GM23338 (cell line): ENCODE measurements around the gene POTEC. TPM values are rescaled to one million over a fixed set of nuclear protein-coding genes. Genes with fewer than 3 reads are reported as not detected.
"Not testable (repeated sequence)": the region's sequence is repeated elsewhere in the genome, so short reads cannot be mapped to it uniquely, and the experiment has no call there.

ENCODE experiments used
- ATAC-seq: fragments of 200-7000 bp; cut with Tn5 transposase; 3 replicates; pipeline ENCODE4 v1.9.1; 2020
- DNase-seq: peaks from one replicate; pipeline ENCODE4 v3.0.0-alpha.2; 2015; ENCODE audit warnings: low spot score
- H2AFZ ChIP-seq: fragments of 200-600 bp; sonication (generic); 2 replicates; pipeline ENCODE4 v1.8.0; 2016; ENCODE audit warnings: antibody characterized with exemption, mild to moderate bottlenecking, moderate library complexity
- H3F3A ChIP-seq: fragments of 200-600 bp; sonication (generic); replicated peaks from 2 replicates; pipeline ENCODE4 v1.8.0; 2017; ENCODE audit warnings: antibody characterized with exemption, mixed run types, low read depth
- H3K27ac ChIP-seq: fragments of 200-600 bp; sonication (generic); 2 replicates; pipeline ENCODE4 v1.6.1; 2016; ENCODE audit warnings: low read depth
- H3K27me3 ChIP-seq: fragments of 200-600 bp; sonication (generic); 2 replicates; pipeline ENCODE4 v1.8.0; 2016; ENCODE audit warnings: mild to moderate bottlenecking, mixed run types, moderate library complexity; ENCODE audit not compliant: insufficient read depth
- H3K36me3 ChIP-seq: fragments of 200-600 bp; sonication (generic); 2 replicates; pipeline ENCODE4 v1.8.0; 2016; ENCODE audit warnings: mild to moderate bottlenecking; ENCODE audit not compliant: insufficient read depth
- H3K4me1 ChIP-seq: fragments of 200-600 bp; sonication (generic); 2 replicates; pipeline ENCODE4 v1.8.0; 2016; ENCODE audit warnings: mild to moderate bottlenecking, moderate library complexity; ENCODE audit not compliant: insufficient read depth
- H3K4me2 ChIP-seq: fragments of 200-600 bp; sonication (generic); 2 replicates; pipeline ENCODE4 v1.7.1; 2017; ENCODE audit warnings: mixed run types
- H3K4me3 ChIP-seq: fragments of 200-600 bp; sonication (generic); 2 replicates; pipeline ENCODE4 v1.6.1; 2016; ENCODE audit warnings: mixed run types
- H3K79me2 ChIP-seq: fragments of 200-600 bp; sonication (generic); replicated peaks from 2 replicates; pipeline ENCODE4 v1.8.0; 2017; ENCODE audit warnings: mild to moderate bottlenecking; ENCODE audit not compliant: insufficient read depth
- H3K9me2 ChIP-seq: fragments of 200-600 bp; sonication (generic); 2 replicates; pipeline ENCODE4 v1.8.0; 2017; ENCODE audit not compliant: insufficient read depth
- H4K20me1 ChIP-seq: fragments of 200-600 bp; sonication (generic); replicated peaks from 2 replicates; pipeline ENCODE4 v1.8.0; 2017; ENCODE audit warnings: mild to moderate bottlenecking; ENCODE audit not compliant: insufficient read depth
- H3K27ac Mint-ChIP-seq: 2 replicates; pipeline ENCODE4 v1.8.0; 2020; ENCODE audit warnings: inconsistent platforms, mild to moderate bottlenecking, moderate library complexity, mixed read lengths
- H3K27me3 Mint-ChIP-seq: 3 replicates; pipeline ENCODE4 v1.8.0; 2022; ENCODE audit warnings: low read depth, mild to moderate bottlenecking, moderate library complexity, mixed read lengths, inconsistent platforms; ENCODE audit not compliant: insufficient read depth, poor library complexity
- H3K36me3 Mint-ChIP-seq: 3 replicates; pipeline ENCODE4 v1.8.0; 2021; ENCODE audit warnings: low read depth, mild to moderate bottlenecking, inconsistent platforms, moderate library complexity, mixed read lengths
- H3K4me1 Mint-ChIP-seq: 3 replicates; pipeline ENCODE4 v1.8.0; 2020; ENCODE audit warnings: mild to moderate bottlenecking, inconsistent platforms, mixed read lengths
- H3K4me3 Mint-ChIP-seq: 3 replicates; pipeline ENCODE4 v1.8.0; 2021; ENCODE audit warnings: moderate library complexity, mild to moderate bottlenecking, inconsistent platforms, mixed read lengths
- H3K9me3 Mint-ChIP-seq: 3 replicates; pipeline ENCODE4 v1.8.0; 2020; ENCODE audit warnings: moderate library complexity, mild to moderate bottlenecking, inconsistent platforms, mixed read lengths
- CREB1 ChIP-seq: fragments of 250-450 bp; sonication (Bioruptor Pico); IDR thresholded peaks from 2 replicates; pipeline ENCODE4 v1.5.0; 2020; ENCODE audit warnings: low read depth, mild to moderate bottlenecking, moderate library complexity
- EZH2phosphoT487 ChIP-seq: fragments of 200-600 bp; sonication (generic); IDR thresholded peaks from one replicate; pipeline ENCODE4 v1.8.1; 2018; ENCODE audit warnings: antibody characterized with exemption; ENCODE audit not compliant: unreplicated experiment
- JUNB ChIP-seq: IDR thresholded peaks from one replicate; pipeline ENCODE4 v1.6.1; 2016; ENCODE audit warnings: antibody characterized with exemption; ENCODE audit not compliant: unreplicated experiment
- POLR2AphosphoS5 ChIP-seq: IDR thresholded peaks from 2 replicates; pipeline ENCODE4 v1.6.1; 2016; ENCODE audit warnings: antibody characterized with exemption, low read depth
- REST ChIP-seq: IDR thresholded peaks from one replicate; pipeline ENCODE4 v1.6.1; 2018; ENCODE audit warnings: antibody characterized with exemption; ENCODE audit not compliant: unreplicated experiment
- STAT1 ChIP-seq: IDR thresholded peaks from one replicate; pipeline ENCODE4 v1.6.1; 2016; ENCODE audit warnings: antibody characterized with exemption; ENCODE audit not compliant: unreplicated experiment
- ZNF331 ChIP-seq: fragments of 250-450 bp; sonication (Bioruptor Pico); IDR thresholded peaks from 2 replicates; pipeline ENCODE4 v1.5.0; 2020; ENCODE audit warnings: low read depth, mild to moderate bottlenecking, moderate library complexity
- long read RNA-seq: library from polyadenylated mRNA; unstranded; transcript quantifications from one replicate; pipeline ENCODE4 v2.0.0, GENCODE V29; 2020; ENCODE audit not compliant: unreplicated experiment
- polyA plus RNA-seq: library from polyadenylated mRNA; unstranded; fragments of >200 nt; fragmentation: Nextera tagmentation; extraction: Ambion mirVana; gene quantifications from 2 replicates; pipeline ENCODE4 v1.2.1, GENCODE V29; 2016
- total RNA-seq: library from RNA; depleted of rRNA; stranded (reverse); fragments of >200 nt; shearing (Covaris generic); gene quantifications from 2 replicates; pipeline ENCODE4 v1.2.3, GENCODE V29; 2014; rRNA removed
- TF ChIP-seq, protein P1 (sequence below): fragments of 250-450 bp; sonication (Bioruptor Pico); IDR thresholded peaks from 2 replicates; pipeline ENCODE4 v1.5.0; 2020; ENCODE audit warnings: mild to moderate bottlenecking, moderate library complexity
- TF ChIP-seq, protein P2 (sequence below), 2 experiments: fragments of 200-600 bp in 1 of 2; sonication (generic) in 1 of 2; conservative IDR thresholded peaks; 2 replicates each; pipeline versions ENCODE4 v1.5.1 to v1.6.1; 2016 to 2017; ENCODE audit warnings: antibody characterized with exemption in 2 of 2, low read depth in 2 of 2, mild to moderate bottlenecking in 2 of 2, moderate library complexity in 1 of 2

Gene POTEC
- total RNA-seq (not detected in 2 replicates), polyA plus RNA-seq (not detected in 2 replicates)
- long read RNA-seq = 0 reads

- not testable (repeated sequence) for H3K4me1 Mint-ChIP-seq, H3K27ac Mint-ChIP-seq, H4K20me1 ChIP-seq, H3K36me3 ChIP-seq, H3K4me3 ChIP-seq, H3F3A ChIP-seq, H3K27ac ChIP-seq, H3K4me1 ChIP-seq, H3K4me2 ChIP-seq, H3K36me3 Mint-ChIP-seq, H2AFZ ChIP-seq, DNase-seq, ATAC-seq, H3K9me2 ChIP-seq, H3K4me3 Mint-ChIP-seq, H3K27me3 ChIP-seq, H3K79me2 ChIP-seq, H3K27me3 Mint-ChIP-seq
- H3K9me3 Mint-ChIP-seq = peaks cover 21% of the 10 kb centered on the region
These were observed at the start of gene POTEC for GRCh38 chr18:14543446-14543964. POTEC (minus strand) TSS chr18:14543600; CDS start chr18:14543146, 454 bp downstream.

- Histone ChIP-seq H4K20me1 (no peaks in the 10 kb centered on the region), H3K27ac (no peak overlapping the region), H3K36me3 (no peaks in the 10 kb centered on the region), H3K4me1 (no peaks in the 10 kb centered on the region), H3K4me3 (no peak overlapping the region), H3K27me3 (no peaks in the 10 kb centered on the region), H2AFZ (no peak overlapping the region), H3K79me2 (no peaks in the 10 kb centered on the region), H3F3A (no peaks in the 10 kb centered on the region), H3K9me2 (no peaks in the 10 kb centered on the region), H3K4me2 (no peak overlapping the region)
- TF ChIP-seq ZNF331 (CRISPR knock-in tag) (no peak), JUNB (no peak), EZH2phosphoT487 (no peak), STAT1 (no peak), REST (no peak), POLR2AphosphoS5 (no peak), CREB1 (no peak)
- TF ChIP-seq, protein P1, sequence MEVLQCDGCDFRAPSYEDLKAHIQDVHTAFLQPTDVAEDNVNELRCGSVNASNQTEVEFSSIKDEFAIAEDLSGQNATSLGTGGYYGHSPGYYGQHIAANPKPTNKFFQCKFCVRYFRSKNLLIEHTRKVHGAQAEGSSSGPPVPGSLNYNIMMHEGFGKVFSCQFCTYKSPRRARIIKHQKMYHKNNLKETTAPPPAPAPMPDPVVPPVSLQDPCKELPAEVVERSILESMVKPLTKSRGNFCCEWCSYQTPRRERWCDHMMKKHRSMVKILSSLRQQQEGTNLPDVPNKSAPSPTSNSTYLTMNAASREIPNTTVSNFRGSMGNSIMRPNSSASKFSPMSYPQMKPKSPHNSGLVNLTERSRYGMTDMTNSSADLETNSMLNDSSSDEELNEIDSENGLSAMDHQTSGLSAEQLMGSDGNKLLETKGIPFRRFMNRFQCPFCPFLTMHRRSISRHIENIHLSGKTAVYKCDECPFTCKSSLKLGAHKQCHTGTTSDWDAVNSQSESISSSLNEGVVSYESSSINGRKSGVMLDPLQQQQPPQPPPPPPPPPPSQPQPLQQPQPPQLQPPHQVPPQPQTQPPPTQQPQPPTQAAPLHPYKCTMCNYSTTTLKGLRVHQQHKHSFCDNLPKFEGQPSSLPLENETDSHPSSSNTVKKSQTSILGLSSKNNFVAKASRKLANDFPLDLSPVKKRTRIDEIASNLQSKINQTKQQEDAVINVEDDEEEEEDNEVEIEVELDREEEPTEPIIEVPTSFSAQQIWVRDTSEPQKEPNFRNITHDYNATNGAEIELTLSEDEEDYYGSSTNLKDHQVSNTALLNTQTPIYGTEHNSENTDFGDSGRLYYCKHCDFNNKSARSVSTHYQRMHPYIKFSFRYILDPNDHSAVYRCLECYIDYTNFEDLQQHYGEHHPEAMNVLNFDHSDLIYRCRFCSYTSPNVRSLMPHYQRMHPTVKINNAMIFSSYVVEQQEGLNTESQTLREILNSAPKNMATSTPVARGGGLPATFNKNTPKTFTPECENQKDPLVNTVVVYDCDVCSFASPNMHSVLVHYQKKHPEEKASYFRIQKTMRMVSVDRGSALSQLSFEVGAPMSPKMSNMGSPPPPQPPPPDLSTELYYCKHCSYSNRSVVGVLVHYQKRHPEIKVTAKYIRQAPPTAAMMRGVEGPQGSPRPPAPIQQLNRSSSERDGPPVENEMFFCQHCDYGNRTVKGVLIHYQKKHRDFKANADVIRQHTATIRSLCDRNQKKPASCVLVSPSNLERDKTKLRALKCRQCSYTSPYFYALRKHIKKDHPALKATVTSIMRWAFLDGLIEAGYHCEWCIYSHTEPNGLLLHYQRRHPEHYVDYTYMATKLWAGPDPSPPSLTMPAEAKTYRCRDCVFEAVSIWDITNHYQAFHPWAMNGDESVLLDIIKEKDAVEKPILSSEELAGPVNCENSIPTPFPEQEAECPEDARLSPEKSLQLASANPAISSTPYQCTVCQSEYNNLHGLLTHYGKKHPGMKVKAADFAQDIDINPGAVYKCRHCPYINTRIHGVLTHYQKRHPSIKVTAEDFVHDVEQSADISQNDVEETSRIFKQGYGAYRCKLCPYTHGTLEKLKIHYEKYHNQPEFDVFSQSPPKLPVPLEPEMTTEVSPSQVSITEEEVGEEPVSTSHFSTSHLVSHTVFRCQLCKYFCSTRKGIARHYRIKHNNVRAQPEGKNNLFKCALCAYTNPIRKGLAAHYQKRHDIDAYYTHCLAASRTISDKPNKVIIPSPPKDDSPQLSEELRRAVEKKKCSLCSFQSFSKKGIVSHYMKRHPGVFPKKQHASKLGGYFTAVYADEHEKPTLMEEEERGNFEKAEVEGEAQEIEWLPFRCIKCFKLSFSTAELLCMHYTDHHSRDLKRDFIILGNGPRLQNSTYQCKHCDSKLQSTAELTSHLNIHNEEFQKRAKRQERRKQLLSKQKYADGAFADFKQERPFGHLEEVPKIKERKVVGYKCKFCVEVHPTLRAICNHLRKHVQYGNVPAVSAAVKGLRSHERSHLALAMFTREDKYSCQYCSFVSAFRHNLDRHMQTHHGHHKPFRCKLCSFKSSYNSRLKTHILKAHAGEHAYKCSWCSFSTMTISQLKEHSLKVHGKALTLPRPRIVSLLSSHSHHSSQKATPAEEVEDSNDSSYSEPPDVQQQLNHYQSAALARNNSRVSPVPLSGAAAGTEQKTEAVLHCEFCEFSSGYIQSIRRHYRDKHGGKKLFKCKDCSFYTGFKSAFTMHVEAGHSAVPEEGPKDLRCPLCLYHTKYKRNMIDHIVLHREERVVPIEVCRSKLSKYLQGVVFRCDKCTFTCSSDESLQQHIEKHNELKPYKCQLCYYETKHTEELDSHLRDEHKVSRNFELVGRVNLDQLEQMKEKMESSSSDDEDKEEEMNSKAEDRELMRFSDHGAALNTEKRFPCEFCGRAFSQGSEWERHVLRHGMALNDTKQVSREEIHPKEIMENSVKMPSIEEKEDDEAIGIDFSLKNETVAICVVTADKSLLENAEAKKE (CRISPR knock-in tag) = no peak
- TF ChIP-seq, protein P2, sequence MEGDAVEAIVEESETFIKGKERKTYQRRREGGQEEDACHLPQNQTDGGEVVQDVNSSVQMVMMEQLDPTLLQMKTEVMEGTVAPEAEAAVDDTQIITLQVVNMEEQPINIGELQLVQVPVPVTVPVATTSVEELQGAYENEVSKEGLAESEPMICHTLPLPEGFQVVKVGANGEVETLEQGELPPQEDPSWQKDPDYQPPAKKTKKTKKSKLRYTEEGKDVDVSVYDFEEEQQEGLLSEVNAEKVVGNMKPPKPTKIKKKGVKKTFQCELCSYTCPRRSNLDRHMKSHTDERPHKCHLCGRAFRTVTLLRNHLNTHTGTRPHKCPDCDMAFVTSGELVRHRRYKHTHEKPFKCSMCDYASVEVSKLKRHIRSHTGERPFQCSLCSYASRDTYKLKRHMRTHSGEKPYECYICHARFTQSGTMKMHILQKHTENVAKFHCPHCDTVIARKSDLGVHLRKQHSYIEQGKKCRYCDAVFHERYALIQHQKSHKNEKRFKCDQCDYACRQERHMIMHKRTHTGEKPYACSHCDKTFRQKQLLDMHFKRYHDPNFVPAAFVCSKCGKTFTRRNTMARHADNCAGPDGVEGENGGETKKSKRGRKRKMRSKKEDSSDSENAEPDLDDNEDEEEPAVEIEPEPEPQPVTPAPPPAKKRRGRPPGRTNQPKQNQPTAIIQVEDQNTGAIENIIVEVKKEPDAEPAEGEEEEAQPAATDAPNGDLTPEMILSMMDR (conservative IDR thresholded peaks at IDR 0.05; ENCODE audit: low read depth in 2 of 2) = no peak
- DNase-seq (no peak), ATAC-seq (no peak)
- Mint-ChIP-seq H3K9me3 (peaks cover 55% of the 10 kb centered on the region), H3K36me3 (no peaks in the 10 kb centered on the region), H3K4me3 (no peak overlapping the region), H3K27ac (no peak overlapping the region), H3K27me3 (no peaks in the 10 kb centered on the region), H3K4me1 (no peaks in the 10 kb centered on the region)
These were observed 34.6 kb upstream of the POTEC start for GRCh38 chr18:14577971-14578370.
